HG02678 (cell line): Measurements from ENCODE around the gene SYNC.

Source experiments
- ATAC-seq: cut with Tn5 transposase; IDR thresholded peaks from one replicate; pipeline ENCODE4 v1.9.1; 2021; ENCODE audit warnings: mild to moderate bottlenecking, moderate library complexity; ENCODE audit not compliant: unreplicated experiment

SYNC gene

DNA sequence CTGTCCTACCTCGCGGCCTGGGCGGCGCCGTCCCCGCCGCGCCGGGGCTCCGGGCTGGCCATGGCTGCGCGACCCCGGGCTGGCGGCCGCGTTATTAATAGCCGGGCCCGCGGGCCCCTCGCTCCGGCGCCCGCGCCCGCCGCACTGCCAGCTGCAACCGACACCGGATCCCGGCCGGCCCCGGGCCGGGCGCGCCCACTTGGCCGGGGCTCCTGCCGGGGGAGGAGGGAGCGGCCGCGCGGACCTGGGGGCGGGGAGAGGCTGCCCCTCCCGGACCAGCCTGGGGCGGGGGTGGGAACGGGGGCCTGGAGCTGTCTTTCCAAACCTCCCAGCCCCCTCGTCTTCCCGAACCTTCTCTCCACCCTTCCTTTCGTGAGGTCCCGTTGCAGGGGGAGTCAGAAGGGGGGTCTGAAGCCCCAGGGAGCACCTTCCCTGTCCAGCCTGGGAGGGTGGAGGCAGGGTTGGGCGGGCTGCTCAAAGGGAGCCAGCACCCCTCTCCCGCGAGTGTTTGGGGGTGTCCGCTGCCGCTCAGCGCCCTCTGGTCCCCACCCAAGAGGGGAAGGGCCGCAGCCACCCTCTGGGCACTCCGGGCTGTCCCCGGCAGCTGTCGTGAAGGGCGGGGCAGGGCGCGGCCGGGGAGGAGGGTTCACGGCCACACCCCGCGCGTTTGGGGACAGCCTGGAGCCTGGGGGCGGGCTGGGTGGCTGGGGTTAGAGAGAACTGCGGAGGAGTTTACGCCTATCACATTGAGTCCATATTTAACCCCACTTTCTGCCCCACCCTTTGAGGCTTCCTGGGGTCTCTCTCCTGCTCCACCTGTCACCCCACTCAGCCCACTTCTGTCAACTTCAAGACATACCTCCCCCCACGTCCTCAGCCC is at the start of gene SYNC:
Gene SYNC (minus strand): TSS at position 172 of the 880 bp plus-strand sequence. CDS start 110 bp downstream, at position 62.
- ATAC-seq = no peak

DNA sequence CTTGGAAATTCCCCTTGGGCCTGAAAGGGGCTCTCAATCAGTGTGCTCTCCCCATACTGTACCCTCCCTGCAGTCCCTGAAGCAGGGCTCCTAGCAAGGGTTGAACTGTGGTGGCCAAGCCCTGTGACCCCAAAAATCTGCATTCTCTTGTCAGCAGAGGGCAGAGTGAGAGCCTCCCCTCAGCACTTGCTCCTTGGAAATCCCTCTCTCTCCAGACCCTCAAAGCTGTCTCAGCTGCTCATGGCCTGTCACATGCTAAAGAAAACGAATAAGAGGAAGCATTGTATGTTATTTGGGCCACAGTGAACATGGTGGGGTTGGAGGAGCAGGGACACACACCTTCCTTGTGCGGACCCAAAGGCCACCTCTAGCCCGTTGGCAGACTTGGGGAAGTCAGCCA is 47.2 kb upstream of the SYNC start:
- no peak for ATAC-seq

DNA sequence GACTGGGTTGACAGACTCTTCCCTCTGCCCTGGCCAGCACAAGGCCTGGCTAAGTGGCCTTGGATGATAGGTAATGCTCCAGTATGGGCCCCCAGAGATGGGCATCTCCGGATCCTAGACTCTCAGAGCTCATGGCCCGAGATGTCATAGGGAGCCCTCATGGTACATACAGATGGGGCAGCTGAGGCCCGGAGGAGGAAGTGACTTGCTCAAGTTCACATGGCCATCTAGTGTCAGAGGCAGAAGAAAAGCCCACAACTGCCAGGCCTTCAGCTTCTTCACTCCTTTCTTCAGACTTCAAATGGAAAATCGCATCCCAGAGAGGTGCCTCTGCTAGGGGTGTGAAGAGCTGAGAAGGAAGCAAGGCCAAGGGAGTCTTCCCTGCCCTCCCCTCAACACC is 46.8 kb upstream of the SYNC start:
- no peak for ATAC-seq

DNA sequence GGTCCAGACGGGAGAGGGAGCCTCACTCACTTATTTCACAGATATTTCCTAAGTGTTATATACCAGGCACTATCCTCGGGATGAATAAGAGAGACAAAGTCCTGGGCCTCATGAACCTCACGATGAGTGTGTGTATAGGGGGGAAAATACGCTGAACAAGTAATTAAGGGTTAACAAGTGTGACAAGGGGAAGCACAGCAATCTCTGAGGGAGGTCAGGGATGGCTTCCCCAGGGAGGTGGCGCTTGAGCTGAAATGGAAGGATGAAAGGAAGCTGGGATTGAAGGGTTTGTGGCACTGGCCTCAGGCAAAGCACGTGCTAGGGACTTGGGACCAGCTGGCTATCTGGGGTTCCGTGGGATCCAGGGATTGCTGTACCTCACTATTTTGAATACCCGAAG is 46.4 kb upstream of the SYNC start:
- ATAC-seq = no peak

DNA sequence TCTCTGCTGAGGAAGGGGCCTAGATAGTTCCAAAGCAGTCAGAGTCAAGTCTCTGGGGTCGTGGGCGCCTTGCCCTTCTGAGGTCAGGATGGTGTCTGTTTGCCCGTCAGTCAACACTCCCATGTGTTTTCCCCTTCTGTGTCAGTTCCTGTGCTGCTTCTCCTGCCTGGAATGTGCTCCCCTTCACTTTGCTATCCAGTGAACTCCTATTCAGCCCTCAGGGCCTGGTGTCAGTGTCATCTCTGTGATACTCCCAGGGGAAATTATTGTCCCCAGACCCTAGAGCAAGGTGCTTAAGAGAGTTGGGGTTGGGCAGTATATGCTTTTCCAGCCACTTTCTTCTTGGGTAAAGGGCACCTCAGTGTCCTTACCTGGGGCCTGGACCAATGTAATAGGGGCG is 45.8 kb upstream of the SYNC start:
- no peak for ATAC-seq

DNA sequence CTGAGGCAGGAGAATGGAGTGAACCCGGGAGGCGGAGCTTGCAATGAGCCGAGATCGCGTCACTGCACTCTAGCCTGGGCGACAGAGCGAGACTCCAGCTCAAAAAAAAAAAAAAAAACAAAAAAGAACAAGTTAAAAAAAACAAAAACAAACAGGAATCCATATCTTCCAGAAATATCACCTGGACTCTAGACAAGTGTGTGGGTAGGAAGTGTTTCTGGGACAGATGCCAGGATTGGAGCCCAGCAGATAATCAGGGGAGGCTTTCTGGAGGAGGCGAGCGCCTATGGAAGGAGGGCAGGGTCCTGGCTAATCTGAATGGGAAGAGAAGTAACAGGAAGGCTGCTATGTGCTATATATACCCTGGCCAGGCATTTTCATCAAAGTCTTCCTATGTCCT is 43.6 kb upstream of the SYNC start:
- ATAC-seq = no peak

DNA sequence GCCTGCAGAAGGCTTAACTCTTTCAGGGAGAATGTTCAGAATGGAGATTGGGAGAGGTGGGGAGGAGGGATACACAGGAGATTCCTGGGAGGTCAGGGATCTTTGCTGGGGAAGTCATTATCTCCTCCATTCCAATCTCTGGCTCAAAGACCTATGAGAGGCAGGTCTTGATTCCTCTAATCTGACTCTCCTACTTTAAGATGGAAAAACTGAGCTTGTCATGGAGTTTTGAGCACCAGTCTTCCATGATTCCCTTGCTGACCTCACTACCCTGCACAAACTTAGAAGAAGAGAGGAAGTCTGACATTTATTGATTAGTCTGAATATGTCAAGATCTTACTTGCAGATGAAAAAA is 41.5 kb upstream of the SYNC start:
- ATAC-seq = no peak

DNA sequence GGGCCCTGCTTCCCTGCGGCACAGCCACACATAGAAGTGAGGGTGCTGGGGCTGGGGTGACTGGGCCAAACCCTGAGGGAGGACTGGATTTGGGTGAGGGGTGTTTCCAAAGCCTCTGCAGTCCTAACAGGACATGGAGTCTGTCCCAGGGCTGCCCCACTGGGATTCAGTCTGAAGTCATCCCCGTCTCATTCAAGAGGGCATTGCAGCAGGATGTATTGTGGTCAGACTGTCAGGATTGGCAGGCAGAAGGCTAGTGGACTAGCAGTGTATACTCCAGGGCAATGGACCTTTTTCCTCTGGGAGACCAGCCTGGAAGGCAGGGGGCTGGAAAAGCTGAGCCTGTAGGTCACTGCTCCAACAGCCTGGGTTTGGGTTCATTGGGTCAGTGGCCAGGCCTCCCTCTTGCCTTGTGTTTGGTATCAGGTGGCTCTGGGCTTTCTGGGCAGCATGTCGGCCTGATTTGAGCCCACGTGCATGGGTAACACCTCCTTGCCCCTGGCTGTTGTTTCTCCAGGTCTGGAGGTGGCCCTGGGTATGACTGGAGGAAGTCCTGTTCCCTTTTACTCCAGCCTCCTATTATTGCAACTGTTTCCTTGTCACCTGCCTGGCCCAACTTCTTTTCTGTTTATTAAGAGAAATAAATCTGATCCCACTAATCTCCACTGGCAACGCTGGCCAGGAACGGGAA is 41.0 kb upstream of the SYNC start:
- ATAC-seq = no peak

DNA sequence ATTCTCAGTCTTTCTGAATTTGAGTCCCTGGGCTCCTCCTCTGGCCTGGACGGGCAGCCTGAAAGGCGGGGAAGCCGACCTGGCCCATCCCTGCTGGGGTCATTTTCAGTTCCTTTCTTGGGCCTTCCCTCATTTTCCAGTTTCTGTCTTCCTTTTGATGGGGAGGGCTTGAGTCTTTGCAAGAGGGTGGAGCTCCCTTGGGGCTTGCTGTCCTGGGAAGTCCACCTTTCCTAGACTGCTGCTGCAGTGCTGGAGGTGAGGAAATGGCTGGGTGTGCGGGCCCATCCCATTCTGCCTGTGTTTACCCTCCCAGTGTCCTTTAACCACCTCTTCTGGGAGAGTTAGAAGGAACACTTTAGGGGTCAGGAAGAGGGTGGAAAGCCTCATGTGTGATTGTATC is 40.4 kb upstream of the SYNC start:
- no peak for ATAC-seq

DNA sequence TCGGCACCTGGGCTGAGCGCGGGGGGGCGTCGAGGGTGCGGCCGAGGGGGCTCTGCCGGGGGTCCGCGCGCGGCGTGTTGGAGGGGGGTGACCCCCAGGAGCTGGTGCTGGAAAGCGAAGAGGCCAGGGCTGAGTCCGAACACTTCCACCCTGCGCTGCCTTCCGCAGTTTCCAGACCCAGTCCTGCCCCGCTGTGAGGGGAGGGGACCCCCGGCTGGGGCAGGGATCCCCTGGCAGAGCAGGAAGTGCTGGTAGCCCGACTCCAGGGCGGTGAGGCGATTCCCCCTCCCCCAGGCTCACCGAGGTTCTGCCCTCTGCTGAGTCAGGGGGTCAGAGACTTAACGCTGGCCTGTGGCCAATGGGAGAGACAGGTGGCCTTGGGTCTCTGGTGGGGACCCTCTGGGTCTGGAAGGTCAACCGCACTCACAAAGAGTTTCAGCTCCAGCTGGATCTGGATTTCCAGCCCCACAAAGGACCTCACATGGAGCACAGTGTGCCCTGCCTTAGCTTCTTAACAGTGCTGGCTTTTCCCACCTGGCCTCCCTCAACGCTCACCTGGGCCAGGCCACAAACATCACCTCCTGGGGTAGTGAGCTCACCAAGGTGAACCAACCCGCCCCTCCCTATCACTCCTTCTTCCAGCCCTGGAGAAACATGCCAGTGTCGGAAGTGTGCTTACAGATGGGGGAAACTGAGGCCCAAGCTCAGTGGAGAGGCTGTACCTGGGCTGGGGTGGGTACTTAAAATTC is 39.8 kb upstream of the SYNC start:
- ATAC-seq = no peak

DNA sequence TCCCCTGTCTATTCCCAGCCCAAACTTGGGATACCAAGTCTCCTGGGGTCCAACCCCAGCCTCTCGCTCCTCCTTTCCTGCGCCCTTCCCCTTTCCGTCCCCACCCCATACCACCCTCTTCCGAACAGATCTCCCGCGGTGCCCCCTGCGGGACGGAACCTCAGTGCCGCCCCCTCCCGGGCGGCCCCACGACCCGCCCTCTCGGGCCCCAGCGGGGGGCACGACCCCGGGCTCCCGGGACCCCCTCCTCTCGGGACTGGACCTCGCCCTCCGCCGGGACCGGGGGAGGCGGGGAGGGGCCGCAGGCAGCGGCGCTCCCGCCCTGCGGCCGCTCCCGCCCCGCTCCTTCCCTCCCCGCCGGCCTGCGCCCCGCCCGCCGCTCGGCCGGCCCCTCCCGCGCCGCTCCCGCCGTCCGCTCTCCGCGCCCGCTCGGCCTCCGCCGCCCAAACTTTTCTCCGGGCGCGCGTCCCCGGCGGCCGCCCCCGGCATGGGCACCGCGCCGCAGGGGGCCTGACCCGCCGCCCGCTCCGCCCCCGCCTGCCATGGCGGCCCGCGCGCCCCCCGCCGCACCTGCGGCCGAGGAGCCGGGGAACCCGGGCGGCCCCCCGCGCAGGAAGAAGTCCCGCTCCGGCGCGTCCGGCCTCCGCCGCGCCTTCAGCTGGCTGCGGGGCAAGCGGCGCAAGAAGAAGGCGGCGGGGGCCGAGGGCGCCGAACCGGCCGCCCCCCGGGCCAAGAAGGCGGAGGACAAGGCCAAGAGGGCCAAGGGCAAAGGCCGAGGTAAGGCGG is 39.0 kb upstream of the SYNC start:
- ATAC-seq = no peak

DNA sequence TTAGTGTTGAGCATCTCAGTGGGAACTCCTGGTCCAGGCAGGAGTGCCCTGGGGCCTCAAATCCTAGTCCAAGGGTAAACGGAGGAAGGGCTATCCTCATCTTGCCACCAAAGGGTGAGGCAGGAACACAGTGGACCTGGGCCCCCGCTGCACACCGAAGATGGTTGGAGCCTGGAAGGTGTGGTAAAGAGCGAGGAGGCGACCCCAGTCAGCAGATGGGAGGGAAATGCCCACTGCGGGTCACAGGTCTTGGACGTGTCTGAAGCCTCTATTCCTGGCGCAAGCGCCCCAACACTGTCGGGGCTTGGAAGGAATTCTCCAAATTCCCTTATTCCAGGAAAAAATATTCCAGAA is 38.5 kb upstream of the SYNC start:
- ATAC-seq = no peak

DNA sequence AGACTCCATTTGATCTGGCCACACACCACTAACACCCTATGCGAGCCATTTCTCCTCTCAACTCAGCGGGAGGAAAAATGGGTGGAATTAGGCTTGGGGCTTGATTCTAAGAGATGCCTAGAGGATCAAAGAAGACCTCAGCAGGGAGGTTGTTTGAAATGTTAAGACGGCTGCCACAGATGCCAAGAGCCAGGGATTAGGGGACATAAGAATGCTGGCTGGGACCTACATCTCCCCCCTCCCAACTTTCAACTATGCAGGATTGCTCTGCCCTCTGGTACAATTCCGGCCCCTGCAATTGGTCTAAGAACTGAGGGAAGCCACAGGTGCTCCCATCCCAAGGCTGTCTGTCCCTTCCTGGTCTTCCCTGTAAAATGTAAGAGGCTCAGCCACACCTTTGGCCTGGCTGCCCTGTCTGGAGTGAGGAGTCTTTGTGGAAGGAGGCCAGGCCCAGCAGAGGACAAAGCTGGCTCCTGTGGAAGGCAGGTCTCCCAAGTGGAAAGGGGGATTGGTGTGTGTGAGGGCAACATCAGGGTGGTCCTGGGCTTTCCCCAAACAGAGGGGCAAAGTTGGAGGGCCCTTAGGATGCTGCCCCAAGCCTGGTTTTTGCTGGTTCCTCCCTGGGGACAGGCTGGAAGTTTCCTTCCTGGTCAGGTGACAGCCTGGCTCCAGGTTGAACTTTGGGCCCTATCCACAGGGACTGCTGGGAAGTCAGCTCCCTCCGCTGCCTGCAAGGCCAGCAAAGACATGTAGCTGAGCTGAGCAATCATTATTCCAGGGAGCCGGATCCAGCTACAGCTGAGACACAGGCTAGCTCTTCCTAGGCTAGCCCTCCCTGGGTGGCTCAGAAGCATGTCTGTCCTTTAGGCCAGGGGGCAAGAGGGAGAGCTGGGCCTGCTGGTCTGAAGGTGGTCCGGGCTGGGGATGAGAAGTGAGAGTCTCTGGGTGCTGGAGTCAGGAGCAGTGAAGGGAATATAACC is 34.5 kb upstream of the SYNC start:
- no peak for ATAC-seq

DNA sequence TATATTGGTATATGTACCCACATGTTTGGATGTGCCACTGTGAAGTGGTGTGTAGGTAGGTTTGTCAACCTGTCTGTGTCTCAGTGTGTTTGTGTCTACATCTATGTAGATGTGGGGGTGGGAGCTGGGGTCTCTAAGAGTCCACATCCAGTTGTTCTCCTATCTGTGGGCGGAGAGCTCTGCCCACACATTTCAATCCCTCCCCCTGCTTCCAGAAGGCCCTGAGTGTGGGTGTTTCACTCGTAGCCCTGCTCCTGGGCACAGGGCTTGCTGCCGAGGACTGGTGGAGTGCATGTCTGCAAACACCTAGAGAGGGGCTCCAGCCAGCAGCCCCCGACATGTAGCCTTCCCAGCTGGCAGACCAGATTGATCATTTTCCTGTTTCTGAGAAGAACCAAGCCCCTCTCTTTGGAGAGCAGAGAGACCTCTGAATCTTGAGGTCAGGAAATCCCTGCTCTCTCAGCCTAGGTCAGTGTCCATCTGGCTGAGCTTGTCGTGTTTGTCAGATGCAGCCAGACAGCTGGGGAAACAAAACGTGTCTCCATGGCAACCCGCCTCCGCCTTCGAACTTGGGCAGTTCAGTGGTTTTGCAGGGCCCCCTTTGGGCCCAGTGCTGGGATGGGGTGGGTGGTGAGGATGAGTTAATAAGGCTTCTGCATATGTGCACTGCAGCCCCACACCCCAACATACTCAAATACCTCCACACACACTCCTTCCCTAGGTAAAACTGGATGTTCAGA is 31.2 kb upstream of the SYNC start:
- no peak for ATAC-seq

DNA sequence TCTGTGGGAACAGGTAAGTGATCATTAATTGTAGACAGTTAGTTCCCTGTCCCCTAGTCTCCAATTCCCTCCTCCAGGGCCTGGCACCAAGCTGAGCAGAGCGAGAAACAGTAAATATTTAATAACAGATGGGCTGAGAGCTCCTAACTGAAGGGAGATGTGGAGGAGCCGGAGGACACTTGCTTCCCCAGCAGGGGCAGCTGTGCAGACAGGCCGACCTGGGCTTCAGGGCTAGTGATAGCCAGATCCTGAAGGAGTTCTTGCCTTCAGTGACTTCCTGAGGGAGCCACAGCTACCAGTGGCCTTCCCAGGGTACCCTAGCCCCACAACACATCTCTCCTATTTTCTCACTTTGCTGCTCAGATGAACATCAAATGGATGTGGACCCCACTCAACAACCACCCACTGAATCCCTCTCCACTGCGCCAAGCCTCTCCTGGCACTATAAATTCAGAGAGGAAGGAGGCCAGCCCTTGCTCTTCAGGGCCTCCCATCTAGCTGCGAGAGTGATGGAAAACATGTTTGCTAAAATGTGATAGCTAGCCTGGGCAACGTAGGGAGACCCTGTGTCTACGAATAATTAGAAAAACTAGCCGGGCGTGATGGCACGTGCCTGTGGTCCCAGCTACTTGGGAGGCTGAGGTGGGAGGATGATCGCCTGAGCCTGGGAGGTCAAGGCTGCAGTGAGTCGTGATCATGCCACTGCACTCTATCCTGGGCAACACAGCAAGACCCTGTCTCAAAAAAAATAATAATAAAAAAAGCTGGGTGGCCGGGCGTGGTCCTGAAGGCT is 26.9 kb upstream of the SYNC start:
- ATAC-seq = no peak

DNA sequence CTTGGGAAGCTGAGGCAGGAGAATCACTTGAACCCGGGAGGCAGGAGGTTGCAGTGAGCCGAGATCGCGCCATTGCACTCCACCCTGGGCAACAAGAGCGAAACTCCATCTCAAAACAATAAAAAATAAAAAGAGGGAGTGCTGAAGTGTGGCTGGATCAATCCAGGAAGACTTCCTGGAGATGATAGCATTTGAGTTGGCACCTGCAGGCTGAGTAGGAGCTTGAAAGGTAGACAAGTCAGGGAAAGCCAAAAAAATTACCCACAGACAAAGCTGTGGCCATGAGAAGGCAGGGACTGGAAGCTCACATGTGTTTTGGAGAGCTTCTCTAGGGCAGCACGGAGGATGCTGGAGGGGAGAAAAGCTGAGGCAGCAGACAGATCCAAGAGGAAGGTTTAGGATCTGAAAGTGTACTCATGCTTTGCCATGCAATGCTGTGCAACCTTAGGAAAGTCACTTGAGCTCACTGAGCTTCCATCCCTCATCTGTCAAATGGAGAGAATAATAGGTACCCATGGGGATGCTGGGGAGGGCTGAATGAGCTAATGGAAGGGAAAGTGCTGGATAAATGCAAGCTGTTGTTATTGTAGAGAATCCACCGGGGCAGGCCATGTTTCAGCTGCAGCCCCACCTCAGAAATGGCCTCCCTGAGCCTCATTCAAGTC is 26.0 kb upstream of the SYNC start:
- ATAC-seq = no peak

DNA sequence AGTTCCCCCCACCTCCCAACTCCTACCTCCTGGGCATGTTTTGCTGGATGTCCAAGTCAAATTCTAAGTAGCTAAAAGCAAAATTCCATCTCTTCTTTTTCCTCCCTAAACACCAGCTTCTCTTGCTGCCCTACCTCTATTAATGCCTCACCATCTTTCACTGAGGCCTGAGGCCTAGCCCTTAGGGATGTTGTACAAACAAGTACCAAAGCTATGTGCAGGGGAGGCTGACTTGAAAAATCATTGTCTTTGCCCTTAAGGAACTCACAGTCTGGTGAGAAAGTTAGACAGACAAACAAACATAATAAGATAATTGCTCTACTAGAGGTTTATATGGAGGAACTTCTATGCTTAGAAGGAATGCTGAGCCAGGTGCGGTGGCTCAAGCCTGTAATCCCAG is 25.3 kb upstream of the SYNC start:
- no peak for ATAC-seq

DNA sequence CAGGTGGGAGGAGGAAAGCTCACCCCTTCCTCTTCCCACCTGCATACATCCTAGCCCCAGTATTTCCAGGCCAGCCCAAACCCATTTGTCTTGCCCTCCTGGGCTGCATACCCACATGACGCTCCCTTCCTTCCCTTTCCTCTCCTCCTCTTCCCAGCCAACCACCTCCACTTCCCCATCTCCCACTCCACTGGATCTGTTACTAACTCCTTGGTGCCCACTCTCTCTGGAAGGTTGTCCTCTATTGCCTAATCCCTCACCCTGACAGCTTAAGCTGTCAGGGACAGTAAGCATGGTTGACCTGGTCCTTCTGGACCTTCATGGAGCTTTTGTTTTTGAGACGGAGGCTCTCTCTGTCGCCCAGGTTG is 23.0 kb upstream of the SYNC start:
- ATAC-seq = no peak
